Gastrocnemius medialis (tissue), 4 donors: ENCODE data around the gene CPLX1. TPM values are rescaled to one million over a fixed set of nuclear protein-coding genes. Genes with fewer than 3 reads are reported as not detected.

ENCODE experiments used
- ATAC-seq, 2 donors: fragments of 150-250 bp; one replicate each; pipeline ENCODE4 v1.9.1; 2016
- DNase-seq, 2 donors: peaks; one replicate each; pipeline ENCODE4 v3.0.0-alpha.2; 2019
- H3K27ac ChIP-seq, 4 donors: fragments of 200-600 bp; sonication (generic); 1 replicate in 1 of 4; 2 replicates in 3 of 4; pipeline ENCODE4 v1.5.1; 2016 to 2018; ENCODE audit warnings: mild to moderate bottlenecking in 2 of 4, moderate library complexity in 1 of 4
- H3K27me3 ChIP-seq, 3 donors: fragments of 200-600 bp; sonication (generic) in 2 of 3; 1 replicate in 1 of 3; 2 replicates in 2 of 3; pipeline versions ENCODE4 v1.5.1 to v1.6.0; 2016 to 2019; ENCODE audit warnings: mild to moderate bottlenecking in 1 of 3, moderate library complexity in 1 of 3
- H3K36me3 ChIP-seq, 2 donors: fragments of 200-600 bp; sonication (generic) in 1 of 2; one replicate each; pipeline ENCODE4 v1.5.1; 2017 to 2018
- H3K4me1 ChIP-seq, 2 donors: fragments of 200-600 bp; sonication (generic) in 1 of 2; one replicate each; pipeline ENCODE4 v1.5.1; 2016 to 2017; ENCODE audit warnings: mild to moderate bottlenecking in 2 of 2
- H3K4me3 ChIP-seq, 4 donors: fragments of 200-600 bp; sonication (generic) in 3 of 4; 1 replicate in 1 of 4; 2 replicates in 3 of 4; pipeline ENCODE4 v1.5.1; 2016 to 2019; ENCODE audit warnings: mild to moderate bottlenecking in 2 of 4
- H3K9me3 ChIP-seq, 3 donors: fragments of 200-600 bp; sonication (generic) in 2 of 3; 1 replicate in 1 of 3; 2 replicates in 2 of 3; pipeline ENCODE4 v1.5.1; 2016 to 2019
- CTCF ChIP-seq, 5 experiments: fragments of 450-650 bp in 3 of 5; fragments of 200-600 bp in 2 of 5; sonication (generic) in 2 of 5; IDR thresholded peaks in 4 of 5; conservative IDR thresholded peaks in 1 of 5; 1 replicate in 4 of 5; 2 replicates in 1 of 5; pipeline ENCODE4 v1.5.1; 2016 to 2019; ENCODE audit warnings: antibody characterized with exemption in 5 of 5, mild to moderate bottlenecking in 3 of 5, moderate library complexity in 3 of 5
- POLR2A ChIP-seq, 2 donors: fragments of 450-650 bp; IDR thresholded peaks; one replicate each; pipeline ENCODE4 v1.6.1; 2017; ENCODE audit warnings: antibody characterized with exemption in 2 of 2, mild to moderate bottlenecking in 2 of 2, moderate library complexity in 2 of 2
- in situ Hi-C, 4 donors: fragments of 200-750 bp; cut with MboI; loops; one replicate each; pipeline versions ENCODE4 v1.15.0 to v1.8.0; 2017; ENCODE audit warnings: low sequenced_read_pairs in 4 of 4
- intact Hi-C: fragments of 100-400 bp; cut with DNase I; formaldehyde crosslinking; loops from one replicate; pipeline ENCODE4 v1.15.1; 2023; ENCODE audit warnings: low total_unique reads
- total RNA-seq, 4 donors: library from RNA; depleted of rRNA; stranded (reverse); fragments of >200 nt; gene quantifications; one replicate each; pipeline versions ENCODE4 v1.1.0 to v1.2.3, GENCODE V29; 2016

CPLX1 gene
- 1 to 10 TPM in 1 of 4 donors, under 1 TPM in 1, not detected in 2; 0.91 to 1.0 TPM for total RNA-seq

GRCh38 chr4:825971-826330 lies at the start of gene CPLX1:
CPLX1 (minus strand) TSS chr4:826129; CDS start chr4:824522, 1,607 bp downstream.
- Histone ChIP-seq H3K4me3 (peak within 1 kb of the TSS; percentile 25 to 46 (median 40)), H3K9me3 (no peaks in the 10 kb centered on the region), H3K36me3 (no peaks in the 10 kb centered on the region), H3K27ac (no peak within 1 kb of the TSS), H3K4me1 (no peaks in the 10 kb centered on the region), H3K27me3 (peaks cover 55 to 85% (median 76%) of the 10 kb centered on the region in 3 donors)
- ATAC-seq (no peak), DNase-seq (no peak)
- in situ Hi-C loops, result no loop called here
- TF ChIP-seq POLR2A (IDR thresholded peaks at IDR 0.05), result no peak
- no peak for TF ChIP-seq CTCF (IDR thresholded peaks at IDR 0.05 in 4 of 5, conservative IDR thresholded peaks at IDR 0.05 in 1 of 5)
- intact Hi-C loops, result no loop called here

- H3K27me3 ChIP-seq, result no peaks in the 10 kb centered on the region
- in situ Hi-C loops, result no loop called here
- no peak overlapping the region for H3K27ac ChIP-seq
- H3K9me3 ChIP-seq, result no peaks in the 10 kb centered on the region
- no peak for TF ChIP-seq POLR2A (IDR thresholded peaks at IDR 0.05)
- no peak for TF ChIP-seq CTCF (IDR thresholded peaks at IDR 0.05 in 4 of 5, conservative IDR thresholded peaks at IDR 0.05 in 1 of 5)
- ATAC-seq (no peak), DNase-seq (no peak)
- H3K4me3 ChIP-seq, result no peak overlapping the region
- no peaks in the 10 kb centered on the region for H3K4me1 ChIP-seq
- H3K36me3 ChIP-seq, result peaks cover 3 to 82% of the 10 kb centered on the region in 2 donors
- intact Hi-C loops, result no loop called here
Observed at GRCh38 chr4:874971-875817, 49.3 kb upstream of the CPLX1 start.

GRCh38 chr4:874056-874455 lies 48.1 kb upstream of the CPLX1 start:
- intact Hi-C loops (no loop called here), in situ Hi-C loops (no loop called here)
- H3K4me1 ChIP-seq, result no peaks in the 10 kb centered on the region
- DNase-seq, result no peak
- no peaks in the 10 kb centered on the region for H3K9me3 ChIP-seq
- TF ChIP-seq CTCF (IDR thresholded peaks at IDR 0.05 in 4 of 5, conservative IDR thresholded peaks at IDR 0.05 in 1 of 5), result no peak
- no peak for TF ChIP-seq POLR2A (IDR thresholded peaks at IDR 0.05)
- no peaks in the 10 kb centered on the region for H3K27me3 ChIP-seq
- peaks cover 3 to 78% of the 10 kb centered on the region in 2 donors for H3K36me3 ChIP-seq
- no peak for ATAC-seq
- no peak overlapping the region for H3K4me3 ChIP-seq
- no peak overlapping the region for H3K27ac ChIP-seq

- peaks cover 3 to 78% of the 10 kb centered on the region in 2 donors for H3K36me3 ChIP-seq
- no peak for TF ChIP-seq CTCF (IDR thresholded peaks at IDR 0.05 in 4 of 5, conservative IDR thresholded peaks at IDR 0.05 in 1 of 5)
- TF ChIP-seq POLR2A (IDR thresholded peaks at IDR 0.05), result no peak
- ATAC-seq, result peak; percentile 35 to 40
Observed at GRCh38 chr4:872241-872981, 46.5 kb upstream of the CPLX1 start.

More at GRCh38 chr4:872241-872981, 46.5 kb upstream of the CPLX1 start:
- no peak overlapping the region for H3K4me3 ChIP-seq
- intact Hi-C loops (no loop called here), in situ Hi-C loops (no loop called here)
- no peaks in the 10 kb centered on the region for H3K27me3 ChIP-seq
- peak overlapping the region in 2 of 4 donors; percentile 9 to 28 for H3K27ac ChIP-seq
- H3K4me1 ChIP-seq, result no peaks in the 10 kb centered on the region
- H3K9me3 ChIP-seq, result no peaks in the 10 kb centered on the region
- DNase-seq, result peak in 1 of 2 donors; percentile 40
